AG10803 (cell line): Measurements from ENCODE around the gene PRKCH.

Experiments
- DNase-seq: peaks from one replicate; pipeline ENCODE4 v3.0.0; 2010; ENCODE audit warnings: low read depth
- H3K4me3 ChIP-seq: 2 replicates; pipeline ENCODE4 v1.5.1; 2011; ENCODE audit warnings: mild to moderate bottlenecking, low read length, control low read depth
- TF ChIP-seq, protein P1 (sequence below): conservative IDR thresholded peaks from 2 replicates; pipeline ENCODE4 v1.5.1; 2011; ENCODE audit warnings: mild to moderate bottlenecking, low read length, control low read depth, inconsistent platforms

PRKCH gene

DNA sequence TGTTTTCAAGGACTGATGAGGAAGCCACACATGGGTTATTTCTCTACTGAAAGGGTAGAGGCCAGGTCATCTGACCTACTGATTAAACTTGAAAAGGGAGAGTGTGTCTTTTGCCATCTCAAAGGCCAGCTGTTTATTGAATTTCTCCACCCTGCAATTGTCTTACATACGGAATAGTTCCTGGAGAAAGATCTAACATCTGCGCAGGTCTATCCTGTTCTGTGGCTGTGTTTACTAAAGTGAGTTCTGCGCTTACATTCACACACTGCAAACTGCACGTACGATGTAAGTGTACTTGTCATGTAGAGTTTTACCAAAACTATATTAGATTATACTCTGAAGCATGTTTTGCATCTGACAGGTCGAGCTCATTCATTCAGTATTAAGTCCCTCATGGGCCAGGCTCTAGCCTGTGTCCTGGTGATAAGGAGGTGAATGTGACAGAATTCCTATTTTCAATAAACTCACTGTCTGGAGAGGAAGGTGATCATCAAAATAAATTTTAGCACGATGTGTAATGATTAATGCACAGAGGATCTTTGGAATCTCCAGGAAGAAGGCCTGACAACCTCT is 96.6 kb downstream of the PRKCH start:
- TF ChIP-seq, protein P1, sequence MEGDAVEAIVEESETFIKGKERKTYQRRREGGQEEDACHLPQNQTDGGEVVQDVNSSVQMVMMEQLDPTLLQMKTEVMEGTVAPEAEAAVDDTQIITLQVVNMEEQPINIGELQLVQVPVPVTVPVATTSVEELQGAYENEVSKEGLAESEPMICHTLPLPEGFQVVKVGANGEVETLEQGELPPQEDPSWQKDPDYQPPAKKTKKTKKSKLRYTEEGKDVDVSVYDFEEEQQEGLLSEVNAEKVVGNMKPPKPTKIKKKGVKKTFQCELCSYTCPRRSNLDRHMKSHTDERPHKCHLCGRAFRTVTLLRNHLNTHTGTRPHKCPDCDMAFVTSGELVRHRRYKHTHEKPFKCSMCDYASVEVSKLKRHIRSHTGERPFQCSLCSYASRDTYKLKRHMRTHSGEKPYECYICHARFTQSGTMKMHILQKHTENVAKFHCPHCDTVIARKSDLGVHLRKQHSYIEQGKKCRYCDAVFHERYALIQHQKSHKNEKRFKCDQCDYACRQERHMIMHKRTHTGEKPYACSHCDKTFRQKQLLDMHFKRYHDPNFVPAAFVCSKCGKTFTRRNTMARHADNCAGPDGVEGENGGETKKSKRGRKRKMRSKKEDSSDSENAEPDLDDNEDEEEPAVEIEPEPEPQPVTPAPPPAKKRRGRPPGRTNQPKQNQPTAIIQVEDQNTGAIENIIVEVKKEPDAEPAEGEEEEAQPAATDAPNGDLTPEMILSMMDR, result no peak
- no peak for DNase-seq

DNA sequence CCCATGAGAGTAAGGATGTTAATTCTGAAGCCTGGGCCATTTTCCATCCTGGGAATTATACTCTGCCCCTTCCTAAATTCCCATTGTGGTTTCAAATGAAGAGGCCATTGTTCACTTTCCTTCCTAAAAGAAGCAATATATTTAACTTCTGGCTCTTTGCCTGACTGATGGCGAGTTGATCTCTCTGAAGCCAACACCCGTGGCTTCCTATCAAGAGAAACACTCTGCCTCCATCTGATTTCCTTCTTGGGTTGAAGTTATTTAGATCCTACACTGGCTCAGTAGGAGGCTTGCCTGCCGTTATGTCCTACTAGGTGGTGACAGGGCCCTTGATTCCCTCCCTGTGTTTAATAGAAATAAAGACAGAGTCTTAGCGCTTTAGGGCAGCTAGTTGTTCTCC is 97.4 kb downstream of the PRKCH start:
- no peak overlapping the region for H3K4me3 ChIP-seq
- DNase-seq, result no peak
- TF ChIP-seq, protein P1, result no peak

More for the DNA sequence above, 96.6 kb downstream of the PRKCH start:
- no peak overlapping the region for H3K4me3 ChIP-seq

DNA sequence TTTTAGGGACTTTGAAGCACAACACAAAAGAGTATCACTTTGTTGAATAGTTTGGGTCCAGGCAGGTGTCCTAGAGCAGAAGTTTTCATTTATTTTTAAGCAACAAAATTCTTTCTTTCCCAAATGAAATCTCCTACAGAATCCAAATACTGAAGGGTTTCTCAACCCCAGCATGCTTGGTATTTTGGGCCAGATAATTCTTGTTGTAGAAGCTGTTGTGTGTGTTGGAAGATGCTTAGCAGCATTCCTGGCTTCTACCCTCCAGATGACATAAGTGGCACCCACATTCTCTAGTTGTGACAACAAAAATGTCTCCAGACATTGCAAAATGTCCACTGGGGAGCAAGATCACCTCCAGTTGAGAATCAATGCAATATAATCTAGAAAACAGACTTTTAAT is 97.8 kb downstream of the PRKCH start:
- no peak overlapping the region for H3K4me3 ChIP-seq
- DNase-seq, result no peak
- TF ChIP-seq, protein P1, result no peak

DNA sequence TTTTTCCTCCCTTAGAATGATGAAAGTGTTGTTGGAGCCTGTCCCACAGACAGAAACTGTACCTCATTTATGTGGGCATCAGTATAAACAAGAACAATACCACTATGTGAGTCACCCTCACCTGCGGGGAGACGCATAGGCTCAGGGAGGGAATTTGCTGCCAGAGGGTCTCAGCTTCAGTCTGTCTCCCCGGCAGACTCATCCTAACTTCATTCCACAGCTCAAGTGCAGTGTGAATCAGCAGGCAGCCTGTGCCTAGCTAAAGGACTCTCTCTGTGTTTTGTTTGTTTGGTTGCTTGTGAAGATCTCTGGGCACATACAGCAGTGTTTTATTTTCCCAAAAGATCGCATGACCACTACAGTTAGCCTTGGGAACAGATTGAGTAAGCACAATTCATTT is 98.9 kb downstream of the PRKCH start:
- no peak for DNase-seq
- TF ChIP-seq, protein P1, result no peak
- no peak overlapping the region for H3K4me3 ChIP-seq

DNA sequence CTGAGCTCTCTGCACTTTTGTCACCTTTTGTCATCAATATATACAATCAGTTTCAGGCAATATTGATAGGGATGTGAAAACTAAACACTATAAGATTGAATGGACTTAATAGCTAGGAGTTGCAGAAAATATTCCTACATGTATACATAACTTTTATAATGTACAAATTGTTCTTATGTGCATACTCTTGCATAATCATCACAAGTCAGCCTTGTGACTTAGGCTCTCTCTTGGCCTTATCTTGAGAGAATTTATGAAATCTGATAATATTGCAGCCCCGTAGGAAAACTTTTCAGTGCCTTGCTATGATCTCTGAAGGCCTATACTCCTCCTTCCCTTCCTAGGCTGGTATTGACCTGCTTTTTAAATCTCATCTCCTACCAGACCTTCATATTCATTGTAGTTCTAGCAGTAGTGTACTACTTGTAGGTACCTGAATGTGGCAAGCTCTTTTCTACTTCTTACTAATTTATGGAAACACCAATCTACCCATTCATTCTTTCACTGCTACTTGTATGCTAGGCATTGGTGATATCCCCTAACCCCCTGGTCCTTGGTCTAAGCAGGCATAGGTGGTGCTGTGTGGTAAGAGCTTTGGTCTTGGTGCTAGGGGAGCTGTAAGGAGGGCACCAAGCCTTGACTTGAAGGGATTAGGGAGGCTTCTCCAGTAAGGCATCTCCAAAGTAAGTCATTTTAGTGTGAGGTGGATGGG is 100.0 kb downstream of the PRKCH start:
- no peak for DNase-seq
- no peak overlapping the region for H3K4me3 ChIP-seq
- TF ChIP-seq, protein P1, result no peak

DNA sequence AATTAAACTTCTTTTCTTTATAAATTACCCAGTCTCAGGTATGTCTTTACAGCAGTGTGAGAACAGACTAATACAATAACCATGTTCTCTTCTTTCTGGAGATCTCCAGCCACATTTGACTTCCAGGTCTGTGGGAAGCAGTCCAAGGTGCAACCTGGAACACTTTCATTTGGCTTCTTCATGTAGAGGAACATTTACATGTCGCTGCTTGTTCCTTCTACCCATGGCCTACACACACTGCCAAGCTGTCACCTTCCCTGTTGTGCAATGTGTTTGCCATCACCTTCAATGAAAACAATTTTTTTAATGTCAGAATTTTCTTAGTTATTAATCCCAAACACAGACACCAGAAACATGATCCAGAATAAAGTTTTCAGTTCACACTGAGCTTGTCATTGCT is 104.7 kb downstream of the PRKCH start:
- H3K4me3 ChIP-seq, result no peak overlapping the region
- TF ChIP-seq, protein P1, result no peak
- DNase-seq, result no peak

DNA sequence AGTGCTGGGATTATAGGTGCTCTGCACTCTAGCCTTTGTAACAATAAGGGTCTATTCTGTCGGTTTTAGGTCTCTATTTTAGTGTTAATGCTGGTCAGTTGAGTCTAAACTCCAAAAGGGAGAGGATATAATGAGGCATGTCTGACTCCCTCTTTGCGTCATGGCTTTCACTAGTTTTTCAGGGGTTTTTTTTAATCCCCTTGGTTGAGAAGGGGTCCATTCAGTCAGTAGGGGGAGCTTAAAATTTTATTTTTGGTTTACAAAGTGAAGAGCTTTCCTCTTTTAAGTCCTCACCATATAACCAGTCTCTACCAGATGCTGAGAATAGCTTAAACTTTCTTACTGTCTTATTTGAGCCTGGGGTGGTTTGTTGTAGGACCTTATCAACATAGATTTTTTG is 106.9 kb downstream of the PRKCH start:
- TF ChIP-seq, protein P1, result no peak
- H3K4me3 ChIP-seq, result no peak overlapping the region
- DNase-seq, result no peak
